Measurements from ENCODE around the gene MYH3.

Gene MYH3

DNA sequence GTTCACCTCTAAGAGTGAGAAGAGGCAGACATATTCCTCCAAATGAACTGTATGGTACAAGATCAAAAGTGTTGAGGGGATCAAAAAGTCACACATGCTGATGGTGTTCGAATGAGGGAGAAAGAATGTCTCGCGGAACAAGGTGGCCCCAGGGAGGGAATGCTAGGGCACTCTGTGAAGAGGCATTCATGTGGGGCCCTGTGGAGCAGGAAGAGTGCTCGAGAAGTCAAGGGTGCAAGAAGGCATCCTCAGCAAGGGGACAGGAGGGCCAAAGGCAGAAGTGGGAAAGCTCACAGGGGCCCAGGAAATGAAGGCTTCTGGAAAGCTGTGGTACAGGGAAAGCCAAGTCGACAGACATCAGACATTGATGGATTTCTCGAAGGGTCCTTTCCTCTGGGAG lies 6.1 kb upstream of the MYH3 start:
- no peak overlapping the region for H2AFZ ChIP-seq
- no peaks in the 10 kb centered on the region for H3K36me3 ChIP-seq (ENCODE audit: control insufficient read depth, insufficient read depth, low read length)
- no peak overlapping the region for H3K9ac ChIP-seq
- TF ChIP-seq, protein P1, sequence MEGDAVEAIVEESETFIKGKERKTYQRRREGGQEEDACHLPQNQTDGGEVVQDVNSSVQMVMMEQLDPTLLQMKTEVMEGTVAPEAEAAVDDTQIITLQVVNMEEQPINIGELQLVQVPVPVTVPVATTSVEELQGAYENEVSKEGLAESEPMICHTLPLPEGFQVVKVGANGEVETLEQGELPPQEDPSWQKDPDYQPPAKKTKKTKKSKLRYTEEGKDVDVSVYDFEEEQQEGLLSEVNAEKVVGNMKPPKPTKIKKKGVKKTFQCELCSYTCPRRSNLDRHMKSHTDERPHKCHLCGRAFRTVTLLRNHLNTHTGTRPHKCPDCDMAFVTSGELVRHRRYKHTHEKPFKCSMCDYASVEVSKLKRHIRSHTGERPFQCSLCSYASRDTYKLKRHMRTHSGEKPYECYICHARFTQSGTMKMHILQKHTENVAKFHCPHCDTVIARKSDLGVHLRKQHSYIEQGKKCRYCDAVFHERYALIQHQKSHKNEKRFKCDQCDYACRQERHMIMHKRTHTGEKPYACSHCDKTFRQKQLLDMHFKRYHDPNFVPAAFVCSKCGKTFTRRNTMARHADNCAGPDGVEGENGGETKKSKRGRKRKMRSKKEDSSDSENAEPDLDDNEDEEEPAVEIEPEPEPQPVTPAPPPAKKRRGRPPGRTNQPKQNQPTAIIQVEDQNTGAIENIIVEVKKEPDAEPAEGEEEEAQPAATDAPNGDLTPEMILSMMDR (IDR thresholded peaks at IDR 0.05) = no peak
- no peaks in the 10 kb centered on the region for H3K27me3 ChIP-seq (ENCODE audit: control insufficient read depth, insufficient read depth, low read length)
- no peaks in the 10 kb centered on the region for H3K79me2 ChIP-seq
- H3K27ac ChIP-seq = no peak overlapping the region
- H3K4me3 ChIP-seq (ENCODE audit: low read depth, low read length) = no peak overlapping the region
- no peaks in the 10 kb centered on the region for H3K4me1 ChIP-seq
- no peaks in the 10 kb centered on the region for H3K9me3 ChIP-seq (ENCODE audit: control insufficient read depth, low read length)
- H3K4me2 ChIP-seq (ENCODE audit: low read length) = no peak overlapping the region

DNA sequence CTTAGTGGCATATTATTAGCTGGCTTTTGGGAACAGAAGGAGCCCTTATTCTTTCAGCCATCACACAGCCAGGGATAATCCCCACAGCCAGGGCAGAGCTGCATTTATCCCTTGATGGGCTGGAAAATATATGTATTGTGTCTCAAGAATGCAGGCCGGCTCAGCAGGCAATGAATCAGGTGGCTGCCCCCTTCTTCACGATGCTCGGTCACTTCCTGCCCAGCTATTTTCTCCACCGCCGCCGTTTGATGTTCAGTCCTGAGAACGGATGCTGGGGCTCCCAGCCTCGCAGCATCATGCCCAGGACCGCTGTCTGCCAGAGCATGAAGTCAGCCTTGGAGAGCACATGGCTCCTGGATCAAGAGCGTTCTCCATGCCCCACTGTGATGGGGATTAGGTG lies 4.3 kb upstream of the MYH3 start:
- Histone ChIP-seq H3K79me2 (no peaks in the 10 kb centered on the region), H3K4me2 (ENCODE audit: low read length) (no peak overlapping the region), H3K9ac (no peak overlapping the region), H3K9me3 (ENCODE audit: control insufficient read depth, low read length) (no peaks in the 10 kb centered on the region), H3K27ac (no peak overlapping the region), H3K27me3 (ENCODE audit: control insufficient read depth, insufficient read depth, low read length) (no peaks in the 10 kb centered on the region), H3K36me3 (ENCODE audit: control insufficient read depth, insufficient read depth, low read length) (no peaks in the 10 kb centered on the region), H2AFZ (no peak overlapping the region), H3K4me1 (no peaks in the 10 kb centered on the region), H3K4me3 (ENCODE audit: low read depth, low read length) (no peak overlapping the region)
- TF ChIP-seq, protein P1 (IDR thresholded peaks at IDR 0.05) = no peak

DNA sequence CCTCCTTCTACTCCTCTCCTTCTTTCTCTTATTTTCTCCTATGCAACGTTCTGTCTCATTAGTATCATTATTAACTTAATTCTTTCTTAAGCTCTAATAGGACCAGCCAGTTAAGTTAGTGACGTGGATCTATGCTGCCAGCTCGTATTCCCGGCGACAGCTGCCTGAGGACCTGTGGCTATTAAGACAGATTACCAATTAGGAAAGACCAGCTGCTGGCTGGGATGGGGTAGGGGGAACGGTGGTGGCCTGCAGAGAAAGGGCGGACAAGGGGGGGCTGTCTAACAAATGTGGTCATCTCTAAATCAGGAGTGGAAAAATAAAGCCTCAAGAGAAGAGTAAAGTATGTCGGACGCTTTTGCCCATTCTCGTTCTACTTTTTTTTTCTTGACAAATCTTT lies 770 bp upstream of the MYH3 start:
- H3K9me3 ChIP-seq (ENCODE audit: control insufficient read depth, low read length) = no peaks in the 10 kb centered on the region
- H3K4me1 ChIP-seq = no peaks in the 10 kb centered on the region
- H3K27me3 ChIP-seq (ENCODE audit: control insufficient read depth, insufficient read depth, low read length) = no peaks in the 10 kb centered on the region
- TF ChIP-seq, protein P1 (IDR thresholded peaks at IDR 0.05) = no peak
- H3K4me3 ChIP-seq (ENCODE audit: low read depth, low read length) = no peak overlapping the region
- no peaks in the 10 kb centered on the region for H3K79me2 ChIP-seq
- H3K9ac ChIP-seq = no peak overlapping the region
- H3K36me3 ChIP-seq (ENCODE audit: control insufficient read depth, insufficient read depth, low read length) = no peaks in the 10 kb centered on the region
- no peak overlapping the region for H3K4me2 ChIP-seq (ENCODE audit: low read length)
- no peak overlapping the region for H3K27ac ChIP-seq
- no peak overlapping the region for H2AFZ ChIP-seq

DNA sequence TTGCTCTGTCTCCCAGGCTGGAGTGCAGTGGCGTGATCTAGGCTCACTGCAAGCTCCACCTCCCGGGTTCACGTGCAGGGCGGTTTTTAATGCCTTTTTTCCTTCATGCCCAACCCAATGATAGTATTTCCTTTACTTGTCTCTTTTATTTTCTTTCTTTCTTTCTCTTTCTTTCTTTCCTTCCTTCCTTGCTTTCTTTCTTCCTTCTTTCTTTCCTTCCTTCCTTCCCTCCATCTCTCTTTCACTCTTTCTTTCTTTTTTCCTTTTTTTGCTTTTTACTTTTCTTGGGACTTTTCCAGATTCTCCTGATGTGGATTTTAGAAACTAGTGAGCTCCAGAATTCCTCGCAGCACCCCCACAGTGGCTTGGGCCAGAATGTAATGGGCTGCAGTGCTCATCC lies 3.1 kb downstream of the MYH3 start:
- no peak overlapping the region for H3K9ac ChIP-seq
- H3K27ac ChIP-seq = no peak overlapping the region
- TF ChIP-seq, protein P1 (IDR thresholded peaks at IDR 0.05) = no peak
- H3K79me2 ChIP-seq = no peaks in the 10 kb centered on the region
- H3K36me3 ChIP-seq (ENCODE audit: control insufficient read depth, insufficient read depth, low read length) = no peaks in the 10 kb centered on the region
- H2AFZ ChIP-seq = no peak overlapping the region
- H3K4me3 ChIP-seq (ENCODE audit: low read depth, low read length) = no peak overlapping the region
- H3K27me3 ChIP-seq (ENCODE audit: control insufficient read depth, insufficient read depth, low read length) = no peaks in the 10 kb centered on the region
- H3K4me2 ChIP-seq (ENCODE audit: low read length) = no peak overlapping the region
- H3K9me3 ChIP-seq (ENCODE audit: control insufficient read depth, low read length) = no peaks in the 10 kb centered on the region
- H3K4me1 ChIP-seq = no peaks in the 10 kb centered on the region

DNA sequence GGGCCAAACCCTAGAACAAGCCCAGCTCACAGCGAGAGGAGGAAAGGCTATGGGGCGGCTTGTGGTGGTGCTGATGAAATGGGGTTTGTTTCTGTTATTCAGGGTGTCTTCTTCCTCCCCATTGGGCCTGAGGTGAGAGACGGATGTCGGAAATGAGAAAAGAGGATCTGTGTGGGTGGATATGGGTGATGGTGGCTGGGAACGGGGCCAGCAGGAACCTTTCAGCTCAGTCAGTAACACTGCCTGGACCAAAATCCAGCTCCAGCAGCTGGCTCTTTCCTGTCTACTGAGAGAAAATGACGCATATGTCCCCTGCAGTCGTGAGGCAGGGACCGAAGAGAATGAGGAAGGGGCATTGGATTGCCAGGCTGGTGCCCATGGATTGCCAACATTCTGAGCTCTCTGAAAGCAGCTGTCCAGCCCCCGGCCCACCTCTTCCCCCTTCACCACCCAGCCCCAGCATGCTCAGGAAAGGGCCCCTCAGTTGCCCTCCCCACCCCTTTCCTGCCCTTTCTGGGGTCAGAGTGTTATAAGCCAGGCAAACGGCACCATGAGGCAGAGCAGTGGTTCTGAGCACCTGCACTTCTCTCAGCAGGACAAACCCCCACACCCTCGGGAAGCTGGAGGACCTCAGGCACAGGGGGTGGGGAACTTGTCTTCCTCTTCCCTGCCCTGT lies 4.0 kb downstream of the MYH3 start:
- Histone ChIP-seq H3K27me3 (ENCODE audit: control insufficient read depth, insufficient read depth, low read length) (no peaks in the 10 kb centered on the region), H3K79me2 (no peaks in the 10 kb centered on the region), H3K4me3 (ENCODE audit: low read depth, low read length) (no peak overlapping the region), H2AFZ (peak overlapping the region; percentile 50), H3K9ac (no peak overlapping the region), H3K27ac (no peak overlapping the region), H3K4me1 (no peaks in the 10 kb centered on the region), H3K9me3 (ENCODE audit: control insufficient read depth, low read length) (no peaks in the 10 kb centered on the region), H3K4me2 (ENCODE audit: low read length) (no peak overlapping the region), H3K36me3 (ENCODE audit: control insufficient read depth, insufficient read depth, low read length) (no peaks in the 10 kb centered on the region)
- TF ChIP-seq, protein P1 (IDR thresholded peaks at IDR 0.05) = no peak
